ENCODE results near the gene ZFAND2A. TPM values are rescaled to one million over a fixed set of nuclear protein-coding genes. Genes with fewer than 3 reads are reported as not detected.

Gene ZFAND2A
- polyA plus RNA-seq, 1 donor (not counting 4 experiments of a cell fraction or from before 2014, with no cell fraction given): 25.5 TPM

GRCh38 chr7:1123715-1124114 is 36.3 kb downstream of the ZFAND2A start:
- no peak overlapping the region for H3K9ac ChIP-seq (ENCODE audit: control insufficient read depth, extremely low read depth, insufficient read depth, low read length)
- dilution Hi-C loops (cut with MboI; ENCODE audit: extremely low pct_ligation_motif_present, low sequenced_read_pairs): no loop called here
- FAIRE-seq (no peak), DNase-seq (ENCODE audit: low read depth, low spot score) (no peak)
- no peak overlapping the region for H3K27ac ChIP-seq (ENCODE audit: control insufficient read depth, insufficient read depth, low read length)
- H3K27me3 ChIP-seq (ENCODE audit: control insufficient read depth, extremely low read depth, insufficient read depth, low read length): no peaks in the 10 kb centered on the region
- H3K9me1 ChIP-seq (ENCODE audit: control insufficient read depth, extremely low read depth, insufficient read depth, low read length): no peaks in the 10 kb centered on the region
- H2AFZ ChIP-seq (ENCODE audit: control insufficient read depth, low read length): no peak overlapping the region
- H3K4me3 ChIP-seq (ENCODE audit: control insufficient read depth in 2 of 3, extremely low read depth in 1 of 3, insufficient read depth in 2 of 3, low read depth in 1 of 3, low read length in 3 of 3): no peak overlapping the region
- H4K20me1 ChIP-seq (ENCODE audit: control insufficient read depth, extremely low read depth, insufficient read depth, low read length): no peaks in the 10 kb centered on the region
- H3K9me3 ChIP-seq (ENCODE audit: control insufficient read depth, low read depth, low read length): no peaks in the 10 kb centered on the region
- H3K36me3 ChIP-seq (ENCODE audit: control insufficient read depth in 2 of 2, extremely low read depth in 1 of 2, insufficient read depth in 2 of 2, low read length in 2 of 2): peaks cover 7 to 11% of the 10 kb centered on the region in 2 experiments
- H3K79me2 ChIP-seq (ENCODE audit: control insufficient read depth, insufficient read depth, low read length): peaks cover 41% of the 10 kb centered on the region
- no peak overlapping the region for H3K4me2 ChIP-seq (ENCODE audit: control insufficient read depth, extremely low read depth, insufficient read depth, low read depth, low read length)
- TF ChIP-seq, protein P1, sequence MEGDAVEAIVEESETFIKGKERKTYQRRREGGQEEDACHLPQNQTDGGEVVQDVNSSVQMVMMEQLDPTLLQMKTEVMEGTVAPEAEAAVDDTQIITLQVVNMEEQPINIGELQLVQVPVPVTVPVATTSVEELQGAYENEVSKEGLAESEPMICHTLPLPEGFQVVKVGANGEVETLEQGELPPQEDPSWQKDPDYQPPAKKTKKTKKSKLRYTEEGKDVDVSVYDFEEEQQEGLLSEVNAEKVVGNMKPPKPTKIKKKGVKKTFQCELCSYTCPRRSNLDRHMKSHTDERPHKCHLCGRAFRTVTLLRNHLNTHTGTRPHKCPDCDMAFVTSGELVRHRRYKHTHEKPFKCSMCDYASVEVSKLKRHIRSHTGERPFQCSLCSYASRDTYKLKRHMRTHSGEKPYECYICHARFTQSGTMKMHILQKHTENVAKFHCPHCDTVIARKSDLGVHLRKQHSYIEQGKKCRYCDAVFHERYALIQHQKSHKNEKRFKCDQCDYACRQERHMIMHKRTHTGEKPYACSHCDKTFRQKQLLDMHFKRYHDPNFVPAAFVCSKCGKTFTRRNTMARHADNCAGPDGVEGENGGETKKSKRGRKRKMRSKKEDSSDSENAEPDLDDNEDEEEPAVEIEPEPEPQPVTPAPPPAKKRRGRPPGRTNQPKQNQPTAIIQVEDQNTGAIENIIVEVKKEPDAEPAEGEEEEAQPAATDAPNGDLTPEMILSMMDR (optimal IDR thresholded peaks at IDR 0.05 in 1 of 3, IDR thresholded peaks at IDR 0.05 in 1 of 3, conservative IDR thresholded peaks at IDR 0.05 in 1 of 3; ENCODE audit: extremely low read depth in 1 of 3, insufficient read depth in 2 of 3, low read length in 3 of 3): peak in 1 of 3 experiments; percentile 8
- no peak for TF ChIP-seq EZH2 (IDR thresholded peaks at IDR 0.05; ENCODE audit: low read length)
- H3K4me1 ChIP-seq (ENCODE audit: control insufficient read depth, extremely low read depth, insufficient read depth, low read length): peaks cover 6% of the 10 kb centered on the region

DNA sequence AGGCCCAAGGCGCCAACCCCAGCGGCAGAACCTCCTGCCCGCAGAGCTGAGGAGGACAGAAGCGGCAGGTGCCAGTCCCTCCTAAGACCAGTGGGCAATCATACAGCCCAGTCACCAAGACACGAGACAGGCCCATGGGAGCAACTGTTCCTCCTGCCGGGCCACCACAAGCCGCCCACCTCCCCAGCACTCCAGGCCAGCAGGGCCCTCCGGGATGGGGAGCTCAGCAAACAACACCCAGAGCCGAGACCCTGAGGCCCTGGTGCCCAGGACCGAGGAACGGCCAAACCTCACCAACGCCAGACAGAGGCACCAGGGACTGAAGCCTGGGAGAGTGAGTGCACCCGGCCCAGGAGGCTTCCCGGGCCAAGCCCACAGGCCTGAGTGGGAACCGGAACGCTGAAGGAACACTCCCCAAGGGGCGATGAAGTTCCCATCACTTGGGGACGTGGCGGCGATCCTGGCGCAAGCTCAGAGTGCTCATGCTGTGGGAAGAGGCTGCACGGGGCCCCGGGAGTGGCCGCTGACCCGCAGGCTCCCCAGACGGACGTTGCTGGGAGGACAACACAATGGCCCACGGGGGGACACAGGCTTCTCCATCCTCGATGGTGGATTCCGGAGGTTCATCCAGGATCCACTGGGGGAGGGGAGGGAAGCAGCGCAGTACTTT is 37.0 kb downstream of the ZFAND2A start:
- no peak for FAIRE-seq
- H3K4me2 ChIP-seq (ENCODE audit: control insufficient read depth, extremely low read depth, insufficient read depth, low read depth, low read length): no peak overlapping the region

More for the DNA sequence above, 37.0 kb downstream of the ZFAND2A start:
- Histone ChIP-seq H2AFZ (ENCODE audit: control insufficient read depth, low read length) (no peak overlapping the region), H3K27ac (ENCODE audit: control insufficient read depth, insufficient read depth, low read length) (no peak overlapping the region), H4K20me1 (ENCODE audit: control insufficient read depth, extremely low read depth, insufficient read depth, low read length) (no peaks in the 10 kb centered on the region), H3K9me1 (ENCODE audit: control insufficient read depth, extremely low read depth, insufficient read depth, low read length) (no peaks in the 10 kb centered on the region), H3K79me2 (ENCODE audit: control insufficient read depth, insufficient read depth, low read length) (peaks cover 41% of the 10 kb centered on the region), H3K9ac (ENCODE audit: control insufficient read depth, extremely low read depth, insufficient read depth, low read length) (no peak overlapping the region), H3K36me3 (ENCODE audit: control insufficient read depth in 2 of 2, extremely low read depth in 1 of 2, insufficient read depth in 2 of 2, low read length in 2 of 2) (peaks cover 7 to 11% of the 10 kb centered on the region in 2 experiments), H3K9me3 (ENCODE audit: control insufficient read depth, low read depth, low read length) (no peaks in the 10 kb centered on the region), H3K4me1 (ENCODE audit: control insufficient read depth, extremely low read depth, insufficient read depth, low read length) (peaks cover 6% of the 10 kb centered on the region), H3K27me3 (ENCODE audit: control insufficient read depth, extremely low read depth, insufficient read depth, low read length) (no peaks in the 10 kb centered on the region), H3K4me3 (ENCODE audit: control insufficient read depth in 2 of 3, extremely low read depth in 1 of 3, insufficient read depth in 2 of 3, low read depth in 1 of 3, low read length in 3 of 3) (no peak overlapping the region)
- TF ChIP-seq, protein P1 (optimal IDR thresholded peaks at IDR 0.05 in 1 of 3, IDR thresholded peaks at IDR 0.05 in 1 of 3, conservative IDR thresholded peaks at IDR 0.05 in 1 of 3; ENCODE audit: extremely low read depth in 1 of 3, insufficient read depth in 2 of 3, low read length in 3 of 3): no peak
- no peak for TF ChIP-seq EZH2 (IDR thresholded peaks at IDR 0.05; ENCODE audit: low read length)
- no peak for DNase-seq (ENCODE audit: low read depth, low spot score)
- dilution Hi-C loops (cut with MboI; ENCODE audit: extremely low pct_ligation_motif_present, low sequenced_read_pairs): no loop called here

Data from keratinocyte (primary cell).